Adipocyte (in vitro differentiated cells): ENCODE results near the gene CPEB3.

Experiments used
- DNase-seq: peaks from one replicate; pipeline ENCODE4 v3.0.0-alpha.2; 2015; ENCODE audit warnings: low read depth
- H3K27me3 ChIP-seq: replicated peaks from 2 replicates; pipeline ENCODE4 v1.7.0; 2013; ENCODE audit warnings: mild to moderate bottlenecking, low read length, moderate library complexity; ENCODE audit not compliant: control insufficient read depth, insufficient read depth
- H3K36me3 ChIP-seq: 2 replicates; pipeline ENCODE4 v1.7.0; 2013; ENCODE audit warnings: low read length, mild to moderate bottlenecking, moderate library complexity; ENCODE audit not compliant: control insufficient read depth, insufficient read depth, severe bottlenecking
- H3K4me1 ChIP-seq: 2 replicates; pipeline ENCODE4 v1.7.0; 2013; ENCODE audit warnings: mild to moderate bottlenecking, low read length, moderate library complexity; ENCODE audit not compliant: control insufficient read depth, insufficient read depth
- H3K4me3 ChIP-seq: 2 replicates; pipeline ENCODE4 v1.7.0; 2013; ENCODE audit warnings: mild to moderate bottlenecking, low read length, moderate library complexity
- H3K9ac ChIP-seq: 2 replicates; pipeline ENCODE4 v1.7.0; 2013; ENCODE audit warnings: mild to moderate bottlenecking, low read length, moderate library complexity
- H3K9me3 ChIP-seq: 2 replicates; pipeline ENCODE4 v1.7.0; 2013; ENCODE audit warnings: mild to moderate bottlenecking, low read length, moderate library complexity; ENCODE audit not compliant: control insufficient read depth

CPEB3 gene

DNA sequence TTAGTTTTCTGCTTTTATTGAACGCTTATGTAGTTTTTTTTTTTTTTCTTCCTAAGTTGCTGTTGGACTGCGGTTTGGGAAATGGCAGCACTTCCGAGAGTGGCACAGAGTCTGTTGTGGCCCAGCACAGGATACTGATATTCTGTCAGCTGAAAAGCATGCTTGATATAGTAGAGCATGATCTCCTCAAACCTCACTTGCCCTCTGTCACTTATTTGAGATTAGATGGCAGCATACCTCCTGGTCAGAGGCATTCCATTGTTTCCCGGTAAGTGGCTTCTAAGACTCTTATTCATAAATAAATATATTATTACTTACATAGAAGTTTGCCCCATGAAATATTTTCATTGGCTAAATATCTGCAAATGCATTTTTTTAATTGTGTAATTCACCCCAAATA, 266.2 kb downstream of the CPEB3 start:
- no peak for DNase-seq
- Histone ChIP-seq H3K9me3 (no peaks in the 10 kb centered on the region), H3K9ac (no peak overlapping the region), H3K4me3 (no peak overlapping the region), H3K36me3 (peaks cover 88% of the 10 kb centered on the region), H3K4me1 (no peaks in the 10 kb centered on the region), H3K27me3 (no peaks in the 10 kb centered on the region)

GRCh38 chr10:92014620-92015019, 276.3 kb downstream of the CPEB3 start:
- Histone ChIP-seq H3K36me3 (peaks cover 76% of the 10 kb centered on the region), H3K4me3 (no peak overlapping the region), H3K9ac (no peak overlapping the region), H3K9me3 (no peaks in the 10 kb centered on the region), H3K4me1 (no peaks in the 10 kb centered on the region), H3K27me3 (no peaks in the 10 kb centered on the region)
- DNase-seq = no peak

GRCh38 chr10:92011560-92012214, 279.2 kb downstream of the CPEB3 start:
- DNase-seq = peak; percentile 41
- peaks cover 62% of the 10 kb centered on the region for H3K36me3 ChIP-seq

GRCh38 chr10:92010047-92010735, 280.7 kb downstream of the CPEB3 start:
- H3K9me3 ChIP-seq = no peaks in the 10 kb centered on the region
- no peak overlapping the region for H3K9ac ChIP-seq
- H3K36me3 ChIP-seq = peaks cover 61% of the 10 kb centered on the region
- H3K4me3 ChIP-seq = no peak overlapping the region
- no peak for DNase-seq
- no peaks in the 10 kb centered on the region for H3K27me3 ChIP-seq
- H3K4me1 ChIP-seq = no peaks in the 10 kb centered on the region

More at GRCh38 chr10:92011560-92012214, 279.2 kb downstream of the CPEB3 start:
- no peak overlapping the region for H3K9ac ChIP-seq
- no peaks in the 10 kb centered on the region for H3K4me1 ChIP-seq
- no peak overlapping the region for H3K4me3 ChIP-seq
- no peaks in the 10 kb centered on the region for H3K9me3 ChIP-seq
- no peaks in the 10 kb centered on the region for H3K27me3 ChIP-seq

GRCh38 chr10:92009445-92009844, 281.4 kb downstream of the CPEB3 start:
- Histone ChIP-seq H3K9me3 (no peaks in the 10 kb centered on the region), H3K9ac (no peak overlapping the region), H3K36me3 (peaks cover 54% of the 10 kb centered on the region), H3K4me1 (no peaks in the 10 kb centered on the region), H3K27me3 (no peaks in the 10 kb centered on the region), H3K4me3 (no peak overlapping the region)
- no peak for DNase-seq

DNA sequence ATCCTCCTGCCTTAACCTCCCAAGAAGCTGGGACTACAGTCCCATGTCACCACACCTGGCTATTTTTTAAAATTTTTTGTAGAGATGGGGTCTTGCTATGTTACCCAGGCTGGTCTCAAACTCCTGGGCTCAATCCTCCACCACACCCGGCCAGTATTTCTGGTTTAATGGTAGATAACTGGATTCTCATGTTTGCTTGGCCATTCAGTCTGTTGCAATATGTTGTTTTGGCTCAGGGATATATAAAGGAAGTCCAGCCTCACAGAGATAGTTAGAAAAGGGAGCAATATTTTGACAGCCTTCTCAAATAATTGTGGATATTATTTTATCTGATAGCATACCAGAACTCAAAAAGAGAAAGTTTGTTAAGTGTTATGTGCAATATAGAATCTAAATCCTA, 284.9 kb downstream of the CPEB3 start:
- H3K36me3 ChIP-seq = peaks cover 46% of the 10 kb centered on the region

GRCh38 chr10:92003258-92003657, 287.6 kb downstream of the CPEB3 start:
- H3K9me3 ChIP-seq = no peaks in the 10 kb centered on the region
- H3K4me1 ChIP-seq = no peaks in the 10 kb centered on the region
- DNase-seq = no peak
- H3K4me3 ChIP-seq = no peak overlapping the region
- peaks cover 36% of the 10 kb centered on the region for H3K36me3 ChIP-seq
- H3K27me3 ChIP-seq = no peaks in the 10 kb centered on the region
- no peak overlapping the region for H3K9ac ChIP-seq

More for the DNA sequence above, 284.9 kb downstream of the CPEB3 start:
- Histone ChIP-seq H3K9me3 (no peaks in the 10 kb centered on the region), H3K4me1 (no peaks in the 10 kb centered on the region), H3K27me3 (no peaks in the 10 kb centered on the region), H3K4me3 (no peak overlapping the region), H3K9ac (no peak overlapping the region)
- no peak for DNase-seq

DNA sequence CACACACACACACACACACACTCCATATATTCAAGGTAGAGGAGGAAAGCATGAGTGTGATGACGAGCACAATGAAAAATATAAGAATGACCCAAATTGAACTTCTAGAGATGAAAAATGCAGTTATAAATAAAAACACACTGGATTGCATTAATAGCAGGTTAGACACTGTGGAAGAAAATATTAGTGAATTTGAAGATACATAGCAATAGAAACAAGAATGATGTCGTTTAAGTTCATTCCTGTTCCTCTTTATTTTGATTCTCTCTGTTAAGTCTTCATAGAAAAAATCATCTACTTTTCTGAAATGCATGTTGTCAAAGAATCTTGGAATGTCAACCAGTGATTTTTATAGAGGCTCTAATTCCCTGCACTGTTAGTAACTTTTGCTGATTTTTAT, 288.9 kb downstream of the CPEB3 start:
- DNase-seq = no peak
- H3K36me3 ChIP-seq = peaks cover 46% of the 10 kb centered on the region
- no peak overlapping the region for H3K9ac ChIP-seq
- H3K9me3 ChIP-seq = no peaks in the 10 kb centered on the region
- no peaks in the 10 kb centered on the region for H3K27me3 ChIP-seq
- H3K4me3 ChIP-seq = no peak overlapping the region
- no peaks in the 10 kb centered on the region for H3K4me1 ChIP-seq

DNA sequence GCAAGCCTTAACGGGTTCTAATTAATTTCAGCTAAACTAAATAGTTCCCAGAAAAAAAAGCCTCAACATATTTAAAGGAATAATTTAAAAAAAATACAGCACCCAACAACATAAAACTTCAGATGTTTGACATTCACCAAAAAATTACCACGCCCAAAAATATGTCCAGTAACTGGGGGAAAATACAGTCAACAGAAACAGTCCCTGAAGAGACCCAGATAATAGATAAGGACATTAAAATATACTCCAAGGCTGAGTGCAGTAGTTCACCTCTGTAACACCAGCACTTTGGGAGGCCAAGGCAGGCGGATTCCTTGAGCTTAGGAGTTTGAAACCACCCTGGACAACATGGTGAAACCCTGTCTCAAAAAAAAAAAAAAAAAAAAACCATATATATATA, 289.3 kb downstream of the CPEB3 start:
- Histone ChIP-seq H3K9me3 (no peaks in the 10 kb centered on the region), H3K4me1 (no peaks in the 10 kb centered on the region), H3K27me3 (no peaks in the 10 kb centered on the region), H3K36me3 (peaks cover 46% of the 10 kb centered on the region), H3K4me3 (no peak overlapping the region), H3K9ac (no peak overlapping the region)
- DNase-seq = no peak
